ENCODE measurements around the gene ANKRD13B. TPM values are rescaled to one million over a fixed set of nuclear protein-coding genes. Genes with fewer than 3 reads are reported as not detected.

Gene ANKRD13B
- total and polyA plus RNA-seq, 2 of the 13 experiments (the other 11 are each of a cell fraction or from before 2014, with no cell fraction given): 1.7 to 1.8 TPM

DNA sequence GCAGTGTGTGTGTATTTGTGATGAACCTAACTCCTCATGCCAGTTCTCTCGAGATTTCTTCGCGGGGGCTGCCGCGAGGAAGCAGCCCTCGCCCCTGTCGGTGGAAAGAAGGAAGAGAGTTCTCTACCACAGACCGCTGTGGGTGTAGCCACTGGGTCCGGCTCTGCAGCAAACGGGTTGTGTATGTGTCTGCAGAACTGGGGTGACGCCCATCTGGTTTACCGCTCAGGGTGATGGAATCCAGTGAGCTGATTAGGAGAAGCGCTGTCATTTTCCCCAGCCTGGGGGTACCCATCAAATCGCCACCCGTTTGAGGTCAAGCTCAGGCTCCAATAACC, 22.1 kb downstream of the ANKRD13B start (continued):
- TF ChIP-seq, protein P1, sequence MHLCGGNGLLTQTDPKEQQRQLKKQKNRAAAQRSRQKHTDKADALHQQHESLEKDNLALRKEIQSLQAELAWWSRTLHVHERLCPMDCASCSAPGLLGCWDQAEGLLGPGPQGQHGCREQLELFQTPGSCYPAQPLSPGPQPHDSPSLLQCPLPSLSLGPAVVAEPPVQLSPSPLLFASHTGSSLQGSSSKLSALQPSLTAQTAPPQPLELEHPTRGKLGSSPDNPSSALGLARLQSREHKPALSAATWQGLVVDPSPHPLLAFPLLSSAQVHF (CRISPR knock-in tag; IDR thresholded peaks at IDR 0.05): no peak
- TF ChIP-seq SUZ12 (IDR thresholded peaks at IDR 0.05; ENCODE audit: low read depth, low read length) (no peak), KLF16 (CRISPR knock-in tag; IDR thresholded peaks at IDR 0.05) (no peak), ZMYM2 (CRISPR knock-in tag; IDR thresholded peaks at IDR 0.05) (no peak), ZNF724P (CRISPR knock-in tag; IDR thresholded peaks at IDR 0.05; ENCODE audit: borderline replicate concordance) (no peak), RXRB (CRISPR knock-in tag; IDR thresholded peaks at IDR 0.05; ENCODE audit: borderline replicate concordance) (no peak), ZNF431 (CRISPR knock-in tag; IDR thresholded peaks at IDR 0.05; ENCODE audit: borderline replicate concordance, low read depth) (no peak), MTA1 (CRISPR knock-in tag; IDR thresholded peaks at IDR 0.05; ENCODE audit: borderline replicate concordance) (0 out of 2 replicates have a peak, but pooled peaks have one; percentile 21), FOXA1 (IDR thresholded peaks at IDR 0.05) (no peak), FOXA1 (CRISPR knock-in tag; IDR thresholded peaks at IDR 0.05) (no peak), PRDM15 (CRISPR knock-in tag; IDR thresholded peaks at IDR 0.05) (no peak), HINFP (CRISPR knock-in tag; IDR thresholded peaks at IDR 0.05; ENCODE audit: low read depth) (no peak), TEAD2 (CRISPR knock-in tag; IDR thresholded peaks at IDR 0.05) (no peak), CHD2 (IDR thresholded peaks at IDR 0.05; ENCODE audit: low read depth, low read length) (peak; percentile 67; the same call in 1 of the 2 replicates), CREM (IDR thresholded peaks at IDR 0.05) (no peak), CREM (CRISPR knock-in tag; IDR thresholded peaks at IDR 0.05) (no peak), IRF9 (CRISPR knock-in tag; IDR thresholded peaks at IDR 0.05; ENCODE audit: borderline replicate concordance) (no peak), SALL2 (CRISPR knock-in tag; IDR thresholded peaks at IDR 0.05) (0 out of 2 replicates have a peak, but pooled peaks have one; percentile 23), ZNF557 (CRISPR knock-in tag; IDR thresholded peaks at IDR 0.05) (no peak), PHF20 (CRISPR knock-in tag; IDR thresholded peaks at IDR 0.05) (no peak), SRY (CRISPR knock-in tag; IDR thresholded peaks at IDR 0.05) (no peak), ZNF75D (CRISPR knock-in tag; IDR thresholded peaks at IDR 0.05; ENCODE audit: borderline replicate concordance) (no peak), HMGXB4 (CRISPR knock-in tag; IDR thresholded peaks at IDR 0.05; ENCODE audit: borderline replicate concordance in 1 of 2, low read depth in 1 of 2) (0 out of 4 replicates have a peak, but pooled peaks of 1 of the 2 experiments have one; percentile 3)

Data from HepG2 (cell line).